Stimulated activated CD4-positive, alpha-beta T cell treated with anti-CD3 and anti-CD28 coated beads, TNF-alpha, amount 100 ng/mL, for 1 hour (primary cell): Measurements from ENCODE around the gene BPIFB3.

Source experiments
- DNase-seq, 3 donors: peaks; one replicate each; pipeline ENCODE4 v3.0.0-alpha.2; 2020; ENCODE audit warnings: low read depth in 3 of 3, low spot score in 1 of 3

The BPIFB3 gene

DNA sequence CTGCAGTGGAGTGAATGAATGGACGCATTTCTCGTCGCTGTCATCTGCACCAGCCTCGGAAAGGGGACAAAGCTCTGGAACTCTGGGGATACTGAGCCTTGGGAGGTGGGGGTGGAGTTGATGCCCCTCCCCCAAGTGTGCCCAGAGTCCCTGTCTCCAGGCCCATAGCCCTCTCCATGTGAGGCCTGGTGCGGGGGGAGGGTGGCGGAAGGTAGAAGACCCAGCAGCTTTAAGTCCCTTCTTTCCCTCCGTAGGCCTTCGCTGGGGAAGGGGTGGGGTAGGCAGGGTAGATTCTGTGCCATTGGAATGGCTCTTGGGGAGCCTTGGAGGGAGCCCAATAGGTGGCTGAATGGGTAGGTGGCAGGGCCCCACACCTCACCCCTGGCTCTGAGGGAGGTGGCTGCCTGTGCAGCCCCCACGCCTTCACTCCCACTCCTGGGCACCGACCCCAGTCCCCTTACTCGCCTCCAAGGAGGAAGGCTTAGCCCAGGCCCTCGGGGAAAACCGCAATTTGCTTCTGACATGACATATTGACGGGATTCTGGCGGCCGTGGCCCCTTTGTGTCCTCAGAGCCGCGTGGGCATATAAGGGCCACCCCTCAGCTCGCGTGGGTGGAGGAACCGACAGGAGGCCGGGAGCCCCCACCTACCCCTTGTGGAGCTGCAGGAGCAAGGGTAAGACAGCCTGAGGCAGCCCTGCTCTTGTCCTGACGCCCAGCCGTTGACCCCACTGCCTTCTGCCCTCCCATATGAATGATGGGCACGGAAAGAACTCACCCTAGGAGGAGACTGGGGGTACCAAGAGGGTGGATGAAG, at the start of gene BPIFB3:
Gene BPIFB3 (plus strand): TSS at position 613 of the 816 bp plus-strand sequence. CDS start 1,533 bp downstream, outside the sequence.
- no peak for DNase-seq

DNA sequence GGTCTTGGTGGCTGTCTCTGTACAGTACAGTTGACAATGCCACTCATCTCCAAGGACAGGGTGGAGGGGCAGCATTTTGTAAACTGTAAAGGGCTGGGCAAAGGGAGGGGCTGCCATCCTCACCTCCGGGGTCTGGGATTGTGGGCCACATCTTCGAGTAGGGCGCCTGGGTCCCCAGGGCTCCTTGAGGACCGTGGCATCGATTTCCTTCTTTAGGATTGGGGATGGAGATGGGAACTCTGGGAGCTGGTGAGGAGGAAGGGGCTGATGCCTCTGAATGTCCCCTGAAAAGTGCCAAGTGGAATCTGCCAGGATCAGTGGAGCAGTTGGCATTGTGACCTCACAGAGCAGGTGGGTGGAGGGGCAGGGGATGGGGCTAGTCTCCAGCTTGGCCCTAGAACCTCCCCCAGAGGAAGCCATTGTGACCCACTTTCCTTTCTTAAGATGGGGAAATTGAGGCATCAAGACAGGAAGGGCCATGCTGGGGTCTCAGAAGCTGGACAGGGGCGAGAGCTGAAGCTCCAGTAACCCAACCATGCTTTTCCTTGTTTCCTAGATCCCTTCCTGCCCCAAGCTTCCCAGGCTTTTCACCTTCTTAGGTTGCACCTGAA, 49.5 kb upstream of the BPIFB3 start, which contains the start of gene SUN5:
Gene SUN5 (minus strand): TSS at position 293 of the 611 bp plus-strand sequence. CDS start 93 bp downstream, at position 200.
- no peak for DNase-seq

DNA sequence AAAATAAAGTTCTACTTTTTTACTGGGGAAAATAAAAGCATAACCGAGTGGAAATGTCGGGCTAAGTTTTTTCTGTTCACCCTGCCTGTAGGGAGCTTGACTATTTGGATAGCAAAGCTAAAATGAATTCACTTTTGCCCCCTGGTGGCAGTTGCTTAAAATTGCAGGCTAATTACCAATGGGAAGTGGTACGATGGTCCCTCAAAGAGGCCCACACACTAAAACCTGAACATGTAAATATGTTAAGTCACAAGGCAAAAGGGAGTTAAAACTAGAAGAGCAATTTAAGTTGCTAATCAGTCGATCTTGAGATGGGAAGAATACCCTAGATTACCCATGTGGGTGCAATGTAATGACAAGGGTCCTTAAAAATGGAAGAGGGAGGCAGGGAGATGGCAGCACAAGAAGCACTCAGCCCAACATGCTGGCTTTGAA, 48.6 kb upstream of the BPIFB3 start:
- DNase-seq, result no peak

- no peak for DNase-seq
These were observed 47.6 kb upstream of the BPIFB3 start for GRCh38 chr20:33005908-33006775.

GRCh38 chr20:33006776-33007375, 46.8 kb upstream of the BPIFB3 start:
- DNase-seq, result no peak

GRCh38 chr20:33007376-33008335, 46.0 kb upstream of the BPIFB3 start, which contains the start of gene BPIFB2:
Gene BPIFB2, plus strand, starts transcription at chr20:33007704. Its CDS starts 871 bp downstream, at chr20:33008575.
- no peak for DNase-seq

GRCh38 chr20:33008336-33009213, 45.1 kb upstream of the BPIFB3 start:
- no peak for DNase-seq

- DNase-seq, result no peak
These were observed 44.2 kb upstream of the BPIFB3 start for GRCh38 chr20:33009214-33010132.

DNA sequence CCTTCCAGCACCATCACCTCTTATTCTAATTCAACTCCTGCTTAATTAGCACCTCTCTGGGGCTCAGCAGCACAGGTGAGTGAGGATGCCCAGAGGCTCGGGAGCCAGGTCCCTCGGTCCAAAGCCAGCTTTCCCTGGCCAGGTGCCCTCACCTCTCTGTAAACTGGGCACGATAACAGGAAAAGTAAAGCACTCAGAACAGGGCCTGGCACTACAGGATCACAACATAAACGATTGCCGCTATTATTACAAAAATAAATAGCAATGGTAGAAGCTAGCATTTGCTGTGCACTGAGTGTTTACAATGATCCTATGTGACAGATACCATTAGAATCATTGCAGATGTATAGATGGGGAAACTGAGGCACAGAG, 43.6 kb upstream of the BPIFB3 start:
- no peak for DNase-seq

GRCh38 chr20:33010674-33011449, 42.8 kb upstream of the BPIFB3 start:
- DNase-seq, result no peak

DNA sequence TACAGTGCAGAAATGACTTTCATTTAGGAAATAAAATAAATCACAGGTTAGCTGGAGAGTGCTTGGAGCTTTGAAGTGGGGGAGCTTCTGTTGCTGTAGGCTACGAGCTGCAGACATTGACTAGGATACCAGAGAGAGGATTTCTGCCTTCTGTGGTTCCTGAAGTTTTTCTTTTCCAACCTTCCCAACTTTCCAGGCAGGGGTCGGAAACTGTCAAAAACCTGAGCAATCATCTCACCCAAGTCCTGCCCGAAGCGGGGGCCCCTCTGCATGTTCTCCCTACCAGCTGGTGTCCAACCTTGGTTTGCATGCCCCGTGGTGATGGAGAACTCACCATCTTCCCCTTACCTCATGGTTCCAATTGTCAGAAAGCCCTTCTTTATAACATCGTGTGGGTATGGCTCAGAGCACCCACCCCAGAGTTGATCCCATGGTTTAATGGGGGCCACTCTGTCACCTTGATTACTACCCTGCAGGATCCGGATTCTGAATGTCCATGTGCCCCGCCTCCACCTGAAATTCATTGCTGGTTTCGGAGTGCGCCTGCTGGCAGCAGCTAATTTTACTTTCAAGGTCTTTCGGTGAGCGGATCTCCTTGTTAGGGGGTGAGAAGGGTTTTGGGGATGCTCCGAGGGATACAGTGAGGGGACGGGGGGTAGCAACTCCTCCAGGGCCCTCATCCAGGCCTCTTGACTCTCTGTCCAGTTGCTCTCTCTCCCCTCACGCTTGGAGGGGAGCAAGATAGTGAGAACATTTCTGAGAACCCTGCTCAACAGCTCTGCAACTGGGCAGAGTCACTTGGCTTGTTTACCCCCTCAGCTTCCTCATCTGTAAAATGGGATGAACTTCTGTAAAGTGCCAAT, 41.1 kb upstream of the BPIFB3 start:
- DNase-seq, result no peak

- DNase-seq, result no peak
These were observed 39.9 kb upstream of the BPIFB3 start for GRCh38 chr20:33013701-33014326.

DNA sequence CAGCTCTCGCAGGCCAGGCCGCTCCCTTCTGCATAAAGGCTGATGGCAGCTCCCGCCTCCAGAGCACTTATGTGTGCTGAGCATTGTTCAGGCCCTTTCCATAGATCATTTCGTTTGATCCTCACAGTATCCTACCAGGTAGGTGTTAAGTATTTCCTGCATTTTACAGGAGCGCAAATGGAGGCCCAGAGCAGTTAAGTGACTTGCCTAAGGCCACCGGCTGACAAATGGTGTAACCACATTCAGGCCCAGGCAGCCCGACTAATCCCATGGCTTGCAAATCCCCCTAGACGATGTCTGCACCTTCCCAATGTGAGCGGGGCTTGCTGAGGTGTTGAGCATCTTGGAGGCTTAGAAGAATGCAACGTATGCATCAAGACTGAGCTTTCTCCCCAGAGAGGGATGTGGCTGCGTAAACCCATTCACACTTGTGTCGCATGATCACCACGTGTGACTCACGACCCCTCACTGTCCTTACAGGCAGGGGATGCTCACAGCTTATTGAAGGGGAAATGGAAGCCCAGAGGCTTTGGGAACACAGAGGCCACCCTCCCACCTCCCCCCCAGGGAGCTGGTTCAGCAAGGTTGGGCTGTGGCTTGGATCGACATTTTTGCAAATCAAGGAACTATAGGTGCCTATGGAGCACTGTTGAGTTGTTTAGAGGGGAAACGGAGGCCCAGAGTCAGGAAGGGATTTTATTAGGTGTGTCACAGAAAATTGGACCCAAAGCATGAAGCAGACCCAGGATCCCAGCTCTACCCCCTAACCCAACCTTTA, 39.2 kb upstream of the BPIFB3 start:
- no peak for DNase-seq

DNA sequence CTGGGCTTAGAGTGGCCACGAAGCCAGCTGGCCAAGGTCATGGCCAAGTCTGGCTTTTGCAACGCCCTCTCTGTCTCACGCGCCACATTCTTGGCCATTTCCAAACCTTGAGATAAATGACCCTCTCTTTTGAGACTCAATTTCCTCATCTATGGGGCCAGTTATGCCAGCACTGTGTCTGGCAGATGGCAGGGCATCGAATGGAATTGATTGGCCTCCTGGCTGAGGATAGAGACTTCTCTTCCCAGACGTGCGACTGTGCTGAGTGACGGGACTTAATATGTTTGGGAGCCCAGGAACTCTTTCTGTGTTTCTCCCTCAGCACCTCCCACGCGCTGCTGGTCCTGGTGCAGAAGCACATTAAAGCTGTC, 38.6 kb upstream of the BPIFB3 start:
- no peak for DNase-seq
